Hematopoietic multipotent progenitor cell treated with erythropoietin and hydrocortisone succinate and interleukin-3 and kit ligand, for 4 days (in vitro differentiated cells): Measurements from ENCODE around the gene COL6A1.
"Not testable (repeated sequence)": the region's sequence is repeated elsewhere in the genome, so short reads cannot be mapped to it uniquely, and the experiment has no call there.

Source experiments
- DNase-seq: peaks from one replicate; pipeline ENCODE4 v3.0.0-alpha.2; 2015

Gene COL6A1

GRCh38 chr21:46033410-46034400 is 52.1 kb downstream of the COL6A1 start:
- DNase-seq: no peak

- no peak for DNase-seq
Observed at GRCh38 chr21:46035809-46036695, 54.5 kb downstream of the COL6A1 start.

- DNase-seq: no peak
Observed at GRCh38 chr21:46036696-46037330, 55.2 kb downstream of the COL6A1 start.

DNA sequence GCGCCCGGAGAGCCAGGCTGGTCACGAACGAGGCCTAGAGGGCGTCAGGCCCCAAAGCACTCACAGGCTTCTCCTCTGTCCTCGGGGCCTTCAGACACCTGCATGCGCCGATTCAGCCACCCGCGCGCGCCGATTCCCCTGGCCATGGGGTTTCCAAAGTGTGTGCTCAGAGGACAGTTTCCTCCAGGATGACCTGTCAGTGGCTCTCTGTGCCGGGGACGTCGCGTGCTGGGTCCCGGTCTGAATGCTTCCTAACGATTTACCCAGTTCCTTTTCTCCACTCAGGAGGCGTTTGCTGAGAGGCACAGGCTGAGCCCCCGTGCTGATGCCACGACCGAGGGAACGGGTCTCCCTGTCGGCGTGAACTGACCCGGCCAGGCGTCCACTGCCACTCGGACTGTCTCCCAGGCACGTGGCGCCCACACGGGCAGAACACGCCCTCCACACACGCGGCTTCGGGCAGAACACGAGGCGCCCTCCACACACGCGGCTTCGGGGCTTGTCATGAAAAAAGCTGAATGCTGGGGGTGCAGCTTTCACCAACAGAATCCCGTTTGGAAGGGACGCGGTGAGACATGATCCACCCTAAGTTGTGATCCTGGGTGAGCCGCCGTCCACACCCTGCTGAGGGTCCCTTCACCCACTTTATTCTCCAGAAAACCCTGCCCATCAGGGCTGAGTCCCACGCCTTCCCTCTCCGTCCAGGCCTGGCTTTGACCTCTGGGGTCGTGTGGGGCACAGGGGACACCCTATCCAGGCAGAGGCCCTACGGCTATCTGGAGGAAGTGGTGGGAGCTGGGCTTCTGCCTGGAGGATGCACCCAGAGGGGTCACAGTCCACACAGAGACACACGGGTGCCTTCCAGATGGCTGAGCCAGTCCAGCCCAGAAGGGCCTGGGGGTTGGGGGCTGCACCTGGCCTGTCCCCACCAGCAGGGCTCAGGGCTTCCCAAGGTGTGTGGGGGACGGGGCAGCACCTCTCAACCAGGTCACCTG is 56.1 kb downstream of the COL6A1 start:
- no peak for DNase-seq

DNA sequence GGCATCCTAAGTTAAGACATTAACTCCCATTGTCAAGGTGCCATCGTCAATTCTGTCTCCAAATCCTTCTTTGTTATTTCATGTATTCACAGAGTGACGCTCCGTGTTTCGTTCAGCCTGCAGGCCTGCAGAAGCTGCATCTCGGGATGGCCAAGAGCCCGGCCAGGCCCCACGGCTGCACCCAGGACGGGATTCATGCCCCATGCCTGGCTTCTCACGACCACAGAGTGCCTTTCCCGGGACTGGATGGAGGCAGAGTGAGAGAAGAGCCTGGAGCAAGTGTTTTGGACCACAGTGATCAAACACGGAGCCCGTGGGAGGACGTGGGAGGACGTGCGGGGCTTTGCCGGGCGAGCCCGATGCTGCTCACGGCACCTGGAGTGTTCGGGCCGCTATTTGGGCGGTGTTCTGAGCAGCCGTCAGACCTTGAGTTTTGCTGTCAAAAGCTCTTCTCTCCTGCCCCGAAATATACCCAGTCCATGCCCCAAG is 56.8 kb downstream of the COL6A1 start:
- DNase-seq: no peak

GRCh38 chr21:46038871-46039397 is 57.4 kb downstream of the COL6A1 start:
- no peak for DNase-seq

DNA sequence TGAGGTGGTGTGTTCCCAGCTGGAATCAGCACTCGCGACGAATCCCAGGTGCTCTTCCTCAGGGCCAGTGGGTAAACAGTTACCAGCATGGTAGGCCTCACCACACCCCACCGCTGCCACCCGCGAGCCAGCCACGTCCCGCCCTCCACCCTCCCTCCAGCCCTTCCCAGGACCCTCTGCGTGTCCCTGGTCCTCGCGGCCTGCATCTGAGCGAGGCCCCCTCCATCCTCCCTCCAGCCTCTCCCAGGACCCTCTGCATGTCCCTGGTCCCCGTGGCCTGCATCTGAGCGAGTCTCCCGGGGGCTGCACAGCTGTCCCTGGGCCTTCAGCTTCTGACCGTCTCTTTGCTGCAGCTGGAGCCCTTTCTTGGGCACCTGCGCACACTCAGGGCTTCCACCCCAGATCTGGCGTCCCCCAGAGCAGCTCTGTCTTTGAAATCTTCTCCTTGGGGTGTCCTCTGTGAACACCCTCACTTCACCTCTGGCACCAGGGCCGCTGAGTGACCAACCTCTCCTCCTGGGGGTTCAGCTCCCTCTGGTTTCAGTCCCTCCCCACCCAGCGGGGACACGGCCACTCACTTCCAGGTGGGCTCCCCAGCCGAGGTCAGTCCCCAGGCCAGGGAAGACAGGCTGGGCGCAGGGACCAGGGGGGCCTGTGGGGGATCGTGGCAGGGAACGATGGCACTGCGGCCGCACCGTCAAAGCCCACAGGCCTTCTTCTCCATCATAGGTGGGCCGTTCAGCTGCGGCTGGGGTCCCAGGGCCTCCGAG is 58.5 kb downstream of the COL6A1 start:
- no peak for DNase-seq

DNA sequence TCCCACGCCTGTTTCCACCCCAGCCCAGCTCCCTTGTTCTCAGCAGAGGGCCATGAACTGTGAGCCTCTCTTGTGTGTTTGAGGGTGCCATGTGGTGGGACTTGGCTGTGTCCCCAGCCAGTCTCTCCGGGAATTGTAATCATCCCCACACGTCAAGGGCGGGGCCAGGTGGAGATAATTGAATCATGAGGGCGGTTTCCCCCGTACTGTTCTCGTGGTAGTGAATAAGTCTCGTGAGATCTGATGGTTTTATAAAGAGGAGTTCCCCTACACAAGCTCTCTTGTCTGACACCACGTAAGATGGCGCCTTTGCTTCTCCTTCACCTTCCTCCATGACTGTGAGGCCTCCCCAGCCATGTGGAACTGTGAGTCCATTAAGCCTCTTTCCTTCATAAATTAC is 59.1 kb downstream of the COL6A1 start:
- no peak for DNase-seq

GRCh38 chr21:46041183-46041582 is 59.6 kb downstream of the COL6A1 start:
- DNase-seq: no peak

DNA sequence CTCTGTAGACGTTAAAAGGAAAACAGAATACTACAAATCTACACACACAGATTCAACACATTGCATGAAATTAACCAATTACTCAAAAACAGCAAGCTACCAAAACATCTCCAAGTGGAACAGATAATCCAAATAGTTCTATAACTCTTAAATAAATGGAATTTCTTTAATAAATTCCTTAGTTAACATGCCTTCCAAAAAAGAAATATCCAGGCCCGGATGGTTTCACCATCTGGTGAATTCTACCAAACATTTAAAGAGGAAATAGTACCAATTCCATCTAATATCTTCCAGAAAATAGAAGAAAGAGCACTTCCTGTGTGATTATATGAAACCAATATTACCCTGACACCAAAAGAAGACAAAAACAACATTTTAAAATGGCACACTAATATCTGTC is 63.6 kb downstream of the COL6A1 start:
- no peak for DNase-seq

- no peak for DNase-seq
Observed at GRCh38 chr21:46046471-46046870, 64.9 kb downstream of the COL6A1 start.

- not testable (repeated sequence) for DNase-seq
Observed at GRCh38 chr21:46046906-46047305, 65.3 kb downstream of the COL6A1 start.

DNA sequence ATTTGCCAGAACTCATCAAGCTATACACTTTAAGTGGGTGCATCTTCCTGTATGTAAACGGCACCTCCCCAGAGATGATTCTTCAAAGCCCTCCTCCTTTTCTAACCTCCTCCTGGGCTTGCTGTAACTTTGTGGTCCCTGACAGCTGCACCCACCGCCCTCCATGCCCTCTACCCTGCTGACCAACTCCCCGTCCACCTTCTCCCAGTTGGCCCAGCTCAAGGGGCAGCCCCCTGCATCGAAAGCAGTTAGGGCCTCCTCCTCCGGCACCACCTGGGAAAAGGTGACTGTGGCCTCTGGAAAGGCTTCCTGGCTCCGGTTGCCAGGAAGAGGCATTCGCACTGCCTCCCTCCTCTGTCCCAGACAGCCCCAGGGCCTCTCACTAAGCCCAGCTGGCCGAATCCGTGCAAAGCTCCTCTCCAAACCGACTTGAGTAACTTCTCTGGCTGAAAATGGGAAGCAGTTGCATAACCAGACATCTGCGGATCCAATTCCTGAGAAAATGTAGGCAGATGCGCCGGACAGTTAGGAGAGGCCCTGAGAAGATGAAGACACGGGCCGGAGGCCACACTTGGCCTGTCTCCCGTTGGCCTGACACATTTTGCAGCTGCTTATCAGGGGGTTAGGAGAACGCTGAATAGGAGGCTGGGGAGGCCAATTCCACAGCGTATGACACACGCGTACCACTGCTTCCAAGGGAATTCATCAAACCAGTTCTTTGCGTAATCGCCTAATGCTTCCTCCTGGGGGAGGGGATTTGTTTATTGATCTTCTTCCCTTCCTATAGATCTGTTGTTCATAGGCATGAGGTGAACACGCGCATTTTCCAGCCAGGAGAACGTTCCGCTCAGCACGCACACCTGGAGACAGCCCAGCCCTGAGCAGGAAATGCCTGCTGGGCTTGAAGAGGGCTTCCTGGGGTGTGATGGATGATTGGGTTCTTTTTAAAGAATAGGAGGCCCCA is 67.6 kb downstream of the COL6A1 start:
- DNase-seq: no peak

- no peak for DNase-seq
Observed at GRCh38 chr21:46049890-46050667, 68.5 kb downstream of the COL6A1 start.

DNA sequence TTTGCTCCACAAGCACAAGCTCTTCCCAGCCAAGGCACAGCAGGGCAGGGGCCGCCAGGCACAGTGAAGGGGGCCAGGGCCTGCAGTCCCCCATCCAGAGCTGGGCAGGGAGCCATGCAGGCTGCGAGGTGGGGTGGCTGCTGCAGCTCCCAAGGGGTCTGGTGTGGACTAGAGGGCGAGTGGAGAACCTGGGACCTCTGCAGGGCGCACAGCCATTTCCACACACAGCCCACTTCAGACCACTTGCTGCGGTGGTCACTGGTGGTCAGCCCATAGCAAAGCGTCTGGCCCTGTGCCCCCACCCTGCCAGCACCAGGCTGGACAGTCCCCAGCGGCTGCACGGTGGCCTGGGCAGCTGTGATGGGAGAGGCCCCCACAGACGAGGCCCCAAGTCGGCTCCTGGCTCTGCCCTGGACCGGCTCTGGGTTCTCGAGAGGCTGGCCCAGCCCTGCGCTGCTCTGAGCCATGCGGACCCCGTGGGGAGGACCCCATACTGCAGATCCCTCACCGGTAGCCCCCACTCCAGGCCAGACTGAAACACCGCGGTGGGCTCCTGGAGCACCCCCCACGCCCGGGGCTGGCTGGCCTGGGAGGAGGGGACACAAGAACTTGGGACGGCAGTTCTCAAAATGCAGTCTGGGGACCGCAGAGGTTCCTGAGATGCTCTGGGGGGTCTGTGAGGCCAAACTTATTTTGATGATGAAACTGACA is 69.3 kb downstream of the COL6A1 start:
- DNase-seq: no peak

DNA sequence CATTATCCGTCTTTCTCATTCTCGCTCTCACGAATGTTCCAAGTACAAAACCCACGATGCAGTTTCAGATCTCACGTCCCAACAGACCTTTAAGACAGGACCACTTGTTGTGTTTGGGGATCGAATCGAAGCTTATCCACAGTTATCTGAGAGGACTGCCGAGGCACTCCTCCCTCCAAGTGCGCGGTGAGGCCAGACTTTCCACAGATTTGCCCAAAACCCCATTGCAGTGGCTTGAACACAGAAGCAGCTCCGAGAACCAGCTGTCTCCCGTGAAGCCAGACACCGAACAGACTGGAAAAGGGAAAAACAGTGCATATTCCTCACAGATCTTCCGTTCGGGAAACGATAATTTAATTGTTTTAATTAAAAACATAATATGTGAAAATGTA is 69.8 kb downstream of the COL6A1 start:
- DNase-seq: no peak

DNA sequence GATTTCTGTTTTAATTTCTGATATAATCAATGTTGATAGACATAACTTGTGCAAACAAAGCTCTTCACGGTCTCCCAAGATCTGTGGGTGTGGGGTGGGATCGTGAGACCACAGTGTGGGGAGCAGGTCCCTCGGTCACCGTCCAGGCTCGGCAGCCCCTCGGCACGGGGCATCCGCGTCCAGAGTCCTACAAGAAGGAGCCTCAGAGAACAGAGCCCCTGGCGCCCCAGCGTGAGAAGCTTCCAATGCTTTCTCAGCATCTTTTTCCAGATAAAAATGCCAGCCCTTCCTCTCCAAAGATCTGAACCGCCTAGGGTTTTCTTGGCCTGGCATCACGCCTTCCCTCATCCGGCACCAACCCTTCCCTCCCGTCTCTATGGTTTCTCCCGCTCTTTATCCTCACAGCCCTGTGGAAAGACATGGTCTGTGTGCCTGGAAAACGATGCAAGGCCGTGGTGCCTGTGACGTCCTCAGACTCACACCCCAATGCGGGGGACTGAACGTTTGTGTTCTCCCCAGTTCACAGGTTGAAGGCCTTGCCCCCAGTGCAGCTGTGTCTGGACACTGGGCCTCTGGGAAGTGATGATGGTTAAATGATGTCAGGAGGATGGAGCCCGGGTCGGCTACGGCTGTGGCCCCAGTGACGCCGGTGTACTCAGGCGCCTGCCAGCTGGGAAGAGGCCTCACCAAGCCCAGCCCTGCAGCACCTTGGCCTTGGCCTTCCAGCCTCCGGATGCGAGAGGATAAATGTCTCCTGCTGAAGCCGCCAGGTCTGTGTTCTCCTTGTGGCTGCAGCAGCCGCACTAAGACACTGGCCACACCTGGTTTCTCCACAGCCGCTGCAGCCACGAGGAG is 70.5 kb downstream of the COL6A1 start:
- DNase-seq: no peak
